B cell (primary cell): ENCODE results near the gene RALGAPB.

Experiments used
- CTCF ChIP-seq: fragments of 200-600 bp; IDR thresholded peaks from one replicate; pipeline ENCODE4 v1.8.0; 2022; ENCODE audit warnings: antibody characterized with exemption, mild to moderate bottlenecking
- EZH2 ChIP-seq: IDR thresholded peaks from 2 replicates; pipeline ENCODE4 v1.6.1; 2012; ENCODE audit warnings: borderline replicate concordance, low read depth, mild to moderate bottlenecking, moderate library complexity, low read length; ENCODE audit not compliant: insufficient read depth, poor library complexity, severe bottlenecking

GRCh38 chr20:38514947-38515346 lies 42.3 kb downstream of the RALGAPB start:
- TF ChIP-seq CTCF (no peak), EZH2 (no peak)
